CD4-positive, alpha-beta T cell treated with Interleukin-15 for 1 hour (primary cell): ENCODE results near the gene MYCBP.

Experiments used
- DNase-seq: peaks from one replicate; pipeline ENCODE4 v3.0.0-alpha.2; 2020

MYCBP gene

GRCh38 chr1:38819040-38819439 is 54.1 kb downstream of the MYCBP start:
- no peak for DNase-seq

- DNase-seq, result no peak
Measured at GRCh38 chr1:38818175-38818976, 54.8 kb downstream of the MYCBP start.

- DNase-seq, result no peak
Measured at GRCh38 chr1:38817267-38818174, 55.6 kb downstream of the MYCBP start.

- no peak for DNase-seq
Measured at GRCh38 chr1:38815903-38816627, 57.1 kb downstream of the MYCBP start.

GRCh38 chr1:38814984-38815464 is 58.1 kb downstream of the MYCBP start:
- DNase-seq, result no peak

- DNase-seq, result no peak
Measured at GRCh38 chr1:38814444-38814983, 58.6 kb downstream of the MYCBP start.

GRCh38 chr1:38812981-38813380 is 60.2 kb downstream of the MYCBP start:
- no peak for DNase-seq
